ENCODE measurements around the gene CRTAP.
"Not testable (repeated sequence)": the region's sequence is repeated elsewhere in the genome, so short reads cannot be mapped to it uniquely, and the experiment has no call there.

CRTAP gene

GRCh38 chr3:33137691-33138090 lies 23.9 kb downstream of the CRTAP start:
- FAIRE-seq, result peak; percentile 21
- DNase-seq (ENCODE audit: insufficient read length, low spot score), result no peak

- not testable (repeated sequence) for DNase-seq (ENCODE audit: insufficient read length, low spot score); FAIRE-seq
Observed at GRCh38 chr3:33139006-33139623, 25.3 kb downstream of the CRTAP start.

DNA sequence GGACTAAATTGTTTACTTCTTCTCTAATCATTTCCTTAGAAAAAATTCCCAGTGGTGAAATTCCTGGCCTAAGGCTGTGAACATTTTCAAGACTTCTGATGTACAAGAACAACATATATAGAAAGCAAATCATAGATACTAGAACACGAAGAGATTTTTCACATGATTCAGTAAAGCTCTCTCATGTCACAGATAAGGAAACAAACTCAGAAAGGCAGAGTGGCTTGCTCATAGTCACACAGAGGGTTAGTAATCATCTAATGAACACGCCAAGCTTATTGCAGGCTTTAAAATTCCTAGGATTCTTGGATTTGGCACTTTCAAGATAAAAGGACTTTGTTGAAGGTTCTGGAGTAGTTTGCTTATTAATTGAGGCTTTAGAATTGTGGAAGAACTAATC lies 26.2 kb downstream of the CRTAP start:
- DNase-seq (ENCODE audit: insufficient read length, low spot score) (no peak), FAIRE-seq (no peak)

DNA sequence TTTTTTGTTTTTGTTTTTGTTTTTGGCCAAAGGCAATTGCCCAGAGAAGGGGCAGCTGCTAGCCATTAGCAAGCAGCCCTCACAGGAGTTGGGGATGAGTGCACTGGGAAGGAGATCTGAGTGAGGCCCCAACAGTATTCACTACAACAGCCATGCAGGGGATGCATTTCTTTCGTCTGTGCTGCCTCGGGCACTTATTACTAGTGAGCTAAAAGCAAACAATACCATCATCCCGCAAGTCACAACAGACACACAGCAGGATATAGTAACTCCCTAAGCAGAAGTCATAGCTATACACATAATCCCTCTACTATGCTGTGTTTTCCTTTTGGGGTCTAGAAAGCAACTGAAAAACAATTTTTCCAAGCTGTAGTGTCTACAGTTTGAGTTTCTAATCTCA lies 27.2 kb downstream of the CRTAP start:
- no peak for DNase-seq (ENCODE audit: insufficient read length, low spot score)
- no peak for FAIRE-seq

- FAIRE-seq (no peak), DNase-seq (ENCODE audit: insufficient read length, low spot score) (no peak)
Observed at GRCh38 chr3:33144433-33144832, 30.6 kb downstream of the CRTAP start.

DNA sequence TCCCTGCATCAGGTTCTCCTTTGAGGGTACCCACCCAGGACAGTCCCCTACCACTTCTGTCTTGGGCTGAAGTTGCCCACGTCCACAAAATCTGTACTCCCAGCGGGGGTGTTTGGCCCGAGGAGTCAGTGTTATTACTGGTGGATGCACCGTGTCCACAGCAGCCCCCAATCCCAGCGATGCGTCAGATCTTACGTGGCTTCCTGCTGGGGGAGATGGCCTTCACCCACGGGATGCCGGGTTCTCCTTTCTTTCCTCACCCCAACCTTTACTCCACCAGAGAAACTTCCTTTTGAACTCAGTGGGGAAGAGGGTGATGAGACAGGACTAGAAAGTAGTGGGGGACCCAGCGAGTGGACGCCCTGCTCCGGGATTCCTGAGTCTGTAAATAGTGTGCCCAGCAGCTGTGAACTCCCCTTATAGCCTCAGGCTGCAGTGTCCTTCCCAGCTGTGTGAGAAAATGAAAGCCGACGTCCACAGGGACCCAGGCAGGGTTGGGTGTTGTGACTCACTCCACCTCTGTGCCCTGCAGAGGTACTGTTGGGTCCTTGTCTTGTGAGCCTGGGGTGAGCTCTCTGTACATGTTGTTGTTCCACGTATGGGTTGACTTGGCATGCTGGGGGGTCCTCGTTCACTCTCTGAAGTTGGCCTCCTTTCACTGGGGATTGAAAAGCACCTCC lies 31.5 kb downstream of the CRTAP start:
- no peak for DNase-seq (ENCODE audit: insufficient read length, low spot score)
- FAIRE-seq, result no peak

DNA sequence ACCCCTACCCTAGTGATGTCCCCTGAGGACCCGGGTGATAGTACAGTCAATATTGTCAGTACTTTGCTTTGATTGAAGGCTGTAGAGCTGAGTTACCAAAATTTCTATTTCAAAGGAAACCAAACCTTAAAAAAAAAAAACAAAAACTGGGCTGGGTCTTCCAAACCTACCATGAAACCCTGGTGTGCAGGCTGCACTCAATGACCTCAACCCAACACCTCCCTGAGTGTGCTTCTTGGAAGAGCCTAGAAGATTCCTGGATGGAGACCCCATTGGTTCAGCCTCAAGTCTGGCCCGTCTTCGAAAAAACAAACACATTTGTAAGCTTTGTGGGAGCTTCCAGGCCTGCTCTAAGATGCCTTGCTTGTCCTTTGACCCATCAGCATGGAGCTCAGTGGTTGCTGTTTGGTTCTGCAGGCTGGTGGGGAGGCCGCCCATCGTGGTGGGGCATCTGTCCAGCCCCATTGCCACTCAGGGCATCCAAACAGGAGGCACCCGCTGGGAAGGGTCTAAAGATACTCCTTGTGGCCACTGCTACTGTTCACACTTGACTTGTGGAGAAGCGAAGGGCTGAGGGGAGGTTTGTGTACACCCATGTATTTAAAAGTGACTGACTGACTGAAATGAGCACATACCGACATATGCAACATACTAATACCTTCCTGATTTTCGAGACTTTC lies 32.2 kb downstream of the CRTAP start:
- DNase-seq (ENCODE audit: insufficient read length, low spot score) (no peak), FAIRE-seq (no peak)

- DNase-seq (ENCODE audit: insufficient read length, low spot score) (no peak), FAIRE-seq (no peak)
Observed at GRCh38 chr3:33146791-33147445, 33.1 kb downstream of the CRTAP start.

- FAIRE-seq (no peak), DNase-seq (ENCODE audit: insufficient read length, low spot score) (no peak)
Observed at GRCh38 chr3:33149342-33149741, 35.5 kb downstream of the CRTAP start.

GRCh38 chr3:33152363-33153360 lies 38.8 kb downstream of the CRTAP start:
- DNase-seq (ENCODE audit: insufficient read length, low spot score), result no peak
- no peak for FAIRE-seq

- FAIRE-seq (no peak), DNase-seq (ENCODE audit: insufficient read length, low spot score) (no peak)
Observed at GRCh38 chr3:33153782-33154181, 40.0 kb downstream of the CRTAP start.

DNA sequence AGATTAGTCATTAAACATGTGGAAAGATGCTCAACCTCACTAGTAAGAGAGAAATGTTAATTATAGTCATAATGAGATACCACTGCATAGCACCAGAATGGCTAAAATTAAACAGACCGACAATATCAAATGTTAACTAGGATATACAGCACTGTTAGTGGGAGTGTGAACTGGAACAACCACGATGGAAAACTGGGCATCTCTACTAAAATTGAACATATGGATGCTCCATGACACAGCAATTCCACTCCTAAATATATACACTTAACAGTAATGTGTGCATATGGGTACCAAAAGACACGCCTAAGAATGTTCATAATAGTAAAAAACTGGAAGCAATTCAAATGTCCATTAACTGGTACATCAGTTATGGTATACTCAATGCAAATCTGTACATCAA lies 41.5 kb downstream of the CRTAP start:
- no peak for FAIRE-seq
- DNase-seq (ENCODE audit: insufficient read length, low spot score), result no peak

- FAIRE-seq, result no peak
- no peak for DNase-seq (ENCODE audit: insufficient read length, low spot score)
Observed at GRCh38 chr3:33159234-33159633, 45.4 kb downstream of the CRTAP start.

DNA sequence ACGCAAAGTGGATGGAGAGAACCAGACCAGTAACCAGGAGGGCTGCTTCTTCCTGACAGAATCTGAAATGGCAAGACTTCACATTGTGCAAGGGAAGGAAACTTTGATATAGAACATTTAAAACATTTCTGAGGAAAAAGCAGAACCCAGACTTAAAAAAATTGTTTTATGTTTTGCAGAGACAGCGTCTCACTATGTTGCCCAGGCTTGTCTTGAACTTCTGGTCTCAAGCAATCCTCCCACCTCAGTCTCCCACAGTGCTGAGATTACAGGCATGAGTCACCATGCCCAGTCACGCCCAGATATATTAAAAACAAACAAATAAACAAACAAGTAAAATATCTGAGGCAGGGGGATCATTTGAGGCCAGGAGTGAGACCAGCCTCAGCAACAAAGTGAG lies 46.2 kb downstream of the CRTAP start:
- FAIRE-seq (no peak), DNase-seq (ENCODE audit: insufficient read length, low spot score) (no peak)

GRCh38 chr3:33162621-33163020 lies 48.8 kb downstream of the CRTAP start:
- not testable (repeated sequence) for FAIRE-seq; DNase-seq (ENCODE audit: insufficient read length, low spot score)

GRCh38 chr3:33165372-33165771 lies 51.6 kb downstream of the CRTAP start:
- FAIRE-seq, result no peak
- no peak for DNase-seq (ENCODE audit: insufficient read length, low spot score)

GRCh38 chr3:33166095-33166494 lies 52.3 kb downstream of the CRTAP start:
- FAIRE-seq, result no peak
- no peak for DNase-seq (ENCODE audit: insufficient read length, low spot score)

- FAIRE-seq, result no peak
Observed at GRCh38 chr3:33167284-33167683, 53.5 kb downstream of the CRTAP start.

GRCh38 chr3:33167716-33168336 lies 54.0 kb downstream of the CRTAP start:
- DNase-seq (ENCODE audit: insufficient read length, low spot score) (no peak), FAIRE-seq (no peak)

More at GRCh38 chr3:33167284-33167683, 53.5 kb downstream of the CRTAP start:
- no peak for DNase-seq (ENCODE audit: insufficient read length, low spot score)

- FAIRE-seq (no peak), DNase-seq (ENCODE audit: insufficient read length, low spot score) (no peak)
Observed at GRCh38 chr3:33170531-33170930, 56.7 kb downstream of the CRTAP start.
